ENCODE results near the gene ZMYND11.
A peak's percentile ranks its signal among the peaks of the same experiment; 100 is the strongest.

The ZMYND11 gene

GRCh38 chr10:106740-107139 is 28.5 kb upstream of the ZMYND11 start:
- Histone ChIP-seq H3K4me3 (ENCODE audit: low read depth, low read length) (no peak overlapping the region), H3K4me1 (ENCODE audit: control insufficient read depth, insufficient read depth, low read length) (no peaks in the 10 kb centered on the region), H3K27ac (ENCODE audit: extremely low read depth, low read depth, low read length) (no peak overlapping the region), H3K36me3 (ENCODE audit: control insufficient read depth in 2 of 2, insufficient read depth in 1 of 2, low read length in 2 of 2) (no peaks in the 10 kb centered on the region), H3K9me3 (ENCODE audit: control insufficient read depth, insufficient read depth, low read depth, low read length) (no peaks in the 10 kb centered on the region)
- ChIA-PET POLR2A (no interaction called here), CTCF (no interaction called here)
- TF ChIP-seq ZNF114 (tag by site-specific recombination; IDR thresholded peaks at IDR 0.05), result no peak
- no peak for TF ChIP-seq ZNF510 (tag by site-specific recombination; IDR thresholded peaks at IDR 0.05; ENCODE audit: insufficient replicate concordance)
- TF ChIP-seq ZBTB8A (tag by site-specific recombination; IDR thresholded peaks at IDR 0.05), result no peak
- no peak for TF ChIP-seq ZNF26 (tag by site-specific recombination; IDR thresholded peaks at IDR 0.05)
- no peak for TF ChIP-seq RBAK (tag by site-specific recombination; IDR thresholded peaks at IDR 0.05)
- TF ChIP-seq, protein P1, sequence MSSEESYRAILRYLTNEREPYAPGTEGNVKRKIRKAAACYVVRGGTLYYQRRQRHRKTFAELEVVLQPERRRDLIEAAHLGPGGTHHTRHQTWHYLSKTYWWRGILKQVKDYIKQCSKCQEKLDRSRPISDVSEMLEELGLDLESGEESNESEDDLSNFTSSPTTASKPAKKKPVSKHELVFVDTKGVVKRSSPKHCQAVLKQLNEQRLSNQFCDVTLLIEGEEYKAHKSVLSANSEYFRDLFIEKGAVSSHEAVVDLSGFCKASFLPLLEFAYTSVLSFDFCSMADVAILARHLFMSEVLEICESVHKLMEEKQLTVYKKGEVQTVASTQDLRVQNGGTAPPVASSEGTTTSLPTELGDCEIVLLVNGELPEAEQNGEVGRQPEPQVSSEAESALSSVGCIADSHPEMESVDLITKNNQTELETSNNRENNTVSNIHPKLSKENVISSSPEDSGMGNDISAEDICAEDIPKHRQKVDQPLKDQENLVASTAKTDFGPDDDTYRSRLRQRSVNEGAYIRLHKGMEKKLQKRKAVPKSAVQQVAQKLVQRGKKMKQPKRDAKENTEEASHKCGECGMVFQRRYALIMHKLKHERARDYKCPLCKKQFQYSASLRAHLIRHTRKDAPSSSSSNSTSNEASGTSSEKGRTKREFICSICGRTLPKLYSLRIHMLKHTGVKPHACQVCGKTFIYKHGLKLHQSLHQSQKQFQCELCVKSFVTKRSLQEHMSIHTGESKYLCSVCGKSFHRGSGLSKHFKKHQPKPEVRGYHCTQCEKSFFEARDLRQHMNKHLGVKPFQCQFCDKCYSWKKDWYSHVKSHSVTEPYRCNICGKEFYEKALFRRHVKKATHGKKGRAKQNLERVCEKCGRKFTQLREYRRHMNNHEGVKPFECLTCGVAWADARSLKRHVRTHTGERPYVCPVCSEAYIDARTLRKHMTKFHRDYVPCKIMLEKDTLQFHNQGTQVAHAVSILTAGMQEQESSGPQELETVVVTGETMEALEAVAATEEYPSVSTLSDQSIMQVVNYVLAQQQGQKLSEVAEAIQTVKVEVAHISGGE (tag by site-specific recombination; conservative IDR thresholded peaks at IDR 0.05; ENCODE audit: low read depth), result no peak

DNA sequence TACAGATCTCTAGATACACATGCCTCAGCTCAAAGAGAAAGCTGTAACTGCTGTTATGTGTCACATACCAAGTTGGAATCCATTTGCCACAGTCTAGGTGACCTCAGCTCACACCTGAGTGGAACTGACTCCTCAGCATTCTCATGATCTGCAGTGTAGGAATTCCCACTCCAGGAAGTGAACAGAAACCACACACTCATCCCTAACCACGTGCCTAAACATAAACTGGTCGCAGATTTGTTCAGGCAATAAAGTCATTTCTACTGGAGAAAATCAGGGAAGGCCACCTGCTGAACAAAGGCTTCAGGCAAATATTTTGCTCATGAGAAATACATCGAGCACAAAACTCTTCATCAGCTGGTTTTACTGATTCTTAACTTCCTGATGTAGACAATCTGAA is 23.0 kb upstream of the ZMYND11 start:
- H3K36me3 ChIP-seq (ENCODE audit: control insufficient read depth in 2 of 2, insufficient read depth in 1 of 2, low read length in 2 of 2), result no peaks in the 10 kb centered on the region
- H3K4me3 ChIP-seq (ENCODE audit: low read depth, low read length), result no peak overlapping the region
- no peak overlapping the region for H3K27ac ChIP-seq (ENCODE audit: extremely low read depth, low read depth, low read length)
- no peak for TF ChIP-seq ZNF596 (tag by site-specific recombination; IDR thresholded peaks at IDR 0.05)
- peak; percentile 87 for TF ChIP-seq GFI1B (tag by site-specific recombination; IDR thresholded peaks at IDR 0.05)
- 0 out of 2 replicates have a peak, but pooled peaks have one; percentile 23 for TF ChIP-seq ZBTB17 (tag by site-specific recombination; IDR thresholded peaks at IDR 0.05)
- no peaks in the 10 kb centered on the region for H3K9me3 ChIP-seq (ENCODE audit: control insufficient read depth, insufficient read depth, low read depth, low read length)
- H3K4me1 ChIP-seq (ENCODE audit: control insufficient read depth, insufficient read depth, low read length), result no peaks in the 10 kb centered on the region
- ChIA-PET CTCF (no interaction called here), POLR2A (no interaction called here)

DNA sequence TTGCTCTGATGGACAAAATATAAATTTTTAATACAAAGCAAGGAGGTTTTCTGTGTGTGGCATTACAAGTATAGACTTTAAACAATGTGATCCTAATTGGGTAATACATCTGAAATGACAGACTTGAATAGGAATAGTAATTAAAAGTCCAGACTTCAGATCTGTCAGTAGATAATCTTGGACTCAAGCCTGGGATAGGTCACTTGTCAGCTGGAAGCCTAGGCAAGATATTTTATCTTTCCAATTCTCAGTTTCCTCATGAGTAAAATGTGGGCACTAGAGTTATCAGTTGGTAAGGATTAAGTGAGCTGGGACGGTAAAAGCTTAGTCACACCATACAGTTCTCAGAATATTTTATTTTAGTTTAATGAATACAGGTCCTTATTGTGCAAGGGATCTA is 10.4 kb upstream of the ZMYND11 start:
- POLR2A ChIA-PET, result no interaction called here
- CTCF ChIA-PET, result no interaction called here
- TF ChIP-seq ZNF473 (tag by site-specific recombination; IDR thresholded peaks at IDR 0.05) (no peak), ZNF777 (tag by site-specific recombination; IDR thresholded peaks at IDR 0.05; ENCODE audit: borderline replicate concordance) (no peak), ZNF426 (tag by site-specific recombination; IDR thresholded peaks at IDR 0.05) (no peak), ZNF544 (tag by site-specific recombination; IDR thresholded peaks at IDR 0.05) (no peak), ZNF747 (tag by site-specific recombination; IDR thresholded peaks at IDR 0.05) (no peak), ZNF768 (tag by site-specific recombination; IDR thresholded peaks at IDR 0.05) (no peak), ZNF610 (tag by site-specific recombination; IDR thresholded peaks at IDR 0.05; ENCODE audit: borderline replicate concordance) (no peak), ZNF785 (tag by site-specific recombination; IDR thresholded peaks at IDR 0.05) (no peak), ZNF501 (tag by site-specific recombination; IDR thresholded peaks at IDR 0.05) (no peak), ZNF398 (tag by site-specific recombination; IDR thresholded peaks at IDR 0.05) (no peak)

More for the DNA sequence above, 10.4 kb upstream of the ZMYND11 start:
- Histone ChIP-seq H3K27ac (ENCODE audit: extremely low read depth, low read depth, low read length) (no peak overlapping the region), H3K9me3 (ENCODE audit: control insufficient read depth, insufficient read depth, low read depth, low read length) (no peaks in the 10 kb centered on the region), H3K36me3 (ENCODE audit: control insufficient read depth in 2 of 2, insufficient read depth in 1 of 2, low read length in 2 of 2) (no peaks in the 10 kb centered on the region), H3K4me3 (ENCODE audit: low read depth, low read length) (no peak overlapping the region), H3K4me1 (ENCODE audit: control insufficient read depth, insufficient read depth, low read length) (0 out of 2 replicates have a peak, but pooled peaks cover 5% of the 10 kb centered on the region)
